C4-2B (cell line): Measurements from ENCODE around the gene CELA3A.

Source experiments
- ZFX ChIP-seq: fragments of 450-650 bp; IDR thresholded peaks from 2 replicates; pipeline ENCODE4 v1.6.1; 2017
- TF ChIP-seq, protein P1 (sequence below): fragments of 450-650 bp; conservative IDR thresholded peaks from 2 replicates; pipeline ENCODE4 v1.5.1; 2017; ENCODE audit warnings: mild to moderate bottlenecking

DNA sequence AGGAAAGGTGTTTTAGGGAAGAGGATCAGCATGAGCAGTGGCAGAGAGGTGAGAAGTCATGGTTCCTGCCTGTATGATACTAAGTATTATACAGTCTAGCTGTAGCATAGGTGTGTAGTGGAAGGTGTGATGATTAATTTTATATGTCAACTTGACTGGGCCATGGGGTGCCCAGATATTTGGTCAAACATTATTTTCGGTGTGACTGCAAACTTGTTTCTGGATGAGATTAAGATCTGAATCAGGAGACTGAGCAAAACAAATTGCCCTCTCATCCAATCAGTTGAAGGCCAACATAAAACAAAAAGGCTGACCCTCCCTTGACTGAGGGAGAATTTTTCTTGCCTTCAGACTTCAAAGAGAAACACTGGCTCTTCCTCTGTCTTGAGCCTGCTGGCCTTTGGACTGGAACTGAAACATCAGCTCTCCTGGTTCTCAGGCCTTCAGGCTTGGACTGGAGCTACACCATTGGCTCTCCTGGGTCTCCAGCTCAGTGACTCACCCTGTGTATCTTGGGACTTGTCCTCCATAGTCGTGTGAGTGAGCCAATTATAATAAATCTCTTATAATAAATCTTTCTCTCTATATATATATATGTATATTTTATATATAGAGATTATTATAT is 44.3 kb downstream of the CELA3A start:
- TF ChIP-seq, protein P1, sequence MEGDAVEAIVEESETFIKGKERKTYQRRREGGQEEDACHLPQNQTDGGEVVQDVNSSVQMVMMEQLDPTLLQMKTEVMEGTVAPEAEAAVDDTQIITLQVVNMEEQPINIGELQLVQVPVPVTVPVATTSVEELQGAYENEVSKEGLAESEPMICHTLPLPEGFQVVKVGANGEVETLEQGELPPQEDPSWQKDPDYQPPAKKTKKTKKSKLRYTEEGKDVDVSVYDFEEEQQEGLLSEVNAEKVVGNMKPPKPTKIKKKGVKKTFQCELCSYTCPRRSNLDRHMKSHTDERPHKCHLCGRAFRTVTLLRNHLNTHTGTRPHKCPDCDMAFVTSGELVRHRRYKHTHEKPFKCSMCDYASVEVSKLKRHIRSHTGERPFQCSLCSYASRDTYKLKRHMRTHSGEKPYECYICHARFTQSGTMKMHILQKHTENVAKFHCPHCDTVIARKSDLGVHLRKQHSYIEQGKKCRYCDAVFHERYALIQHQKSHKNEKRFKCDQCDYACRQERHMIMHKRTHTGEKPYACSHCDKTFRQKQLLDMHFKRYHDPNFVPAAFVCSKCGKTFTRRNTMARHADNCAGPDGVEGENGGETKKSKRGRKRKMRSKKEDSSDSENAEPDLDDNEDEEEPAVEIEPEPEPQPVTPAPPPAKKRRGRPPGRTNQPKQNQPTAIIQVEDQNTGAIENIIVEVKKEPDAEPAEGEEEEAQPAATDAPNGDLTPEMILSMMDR = no peak
- no peak for TF ChIP-seq ZFX
